Measurements from ENCODE around the gene RPN1. TPM values are rescaled to one million over a fixed set of nuclear protein-coding genes. Genes with fewer than 3 reads are reported as not detected.
"Not testable (repeated sequence)": the region's sequence is repeated elsewhere in the genome, so short reads cannot be mapped to it uniquely, and the experiment has no call there.

Gene RPN1
- total RNA-seq, 4 donors from 2014 or later, result 197 to 219 (median 212) TPM

GRCh38 chr3:128653383-128653992, 2.9 kb upstream of the RPN1 start:
- H3K4me3 ChIP-seq; DNase-seq; H3K36me3 ChIP-seq; ATAC-seq; H3K9me3 ChIP-seq; in situ Hi-C loops (cut with MboI; ENCODE audit: low sequenced_read_pairs in 4 of 4); intact Hi-C loops (cut with DNase I; ENCODE audit: low total_unique reads); H3K27ac ChIP-seq; H3K27me3 ChIP-seq: not testable (repeated sequence)
- H3K4me1 ChIP-seq, result peaks cover 8 to 12% of the 10 kb centered on the region in 2 donors
- TF ChIP-seq CTCF (IDR thresholded peaks at IDR 0.05 in 4 of 5, conservative IDR thresholded peaks at IDR 0.05 in 1 of 5), result peak in 1 of 5 experiments; percentile 15

- no peaks in the 10 kb centered on the region for H3K27me3 ChIP-seq
- TF ChIP-seq CTCF (IDR thresholded peaks at IDR 0.05 in 4 of 5, conservative IDR thresholded peaks at IDR 0.05 in 1 of 5), result no peak
- no peak for DNase-seq
- H3K4me1 ChIP-seq, result peaks cover 16 to 17% of the 10 kb centered on the region in 2 donors
- H3K4me3 ChIP-seq, result peak overlapping the region; percentile 90 to 100 (median 95)
- no peak for ATAC-seq
- peaks cover 0 to 8% of the 10 kb centered on the region in 2 donors for H3K36me3 ChIP-seq
- no peaks in the 10 kb centered on the region for H3K9me3 ChIP-seq
- intact Hi-C loops (cut with DNase I; ENCODE audit: low total_unique reads) (no loop called here), in situ Hi-C loops (cut with MboI; ENCODE audit: low sequenced_read_pairs in 4 of 4) (no loop called here)
- peak overlapping the region; percentile 97 to 100 (median 100) for H3K27ac ChIP-seq
These were observed 1.5 kb downstream of the RPN1 start for GRCh38 chr3:128648940-128649663.

- Histone ChIP-seq H3K27ac (peak overlapping the region; percentile 97 to 100 (median 100)), H3K9me3 (no peaks in the 10 kb centered on the region), H3K27me3 (no peaks in the 10 kb centered on the region), H3K4me1 (peaks cover 16 to 17% of the 10 kb centered on the region in 2 donors), H3K36me3 (peaks cover 0 to 14% of the 10 kb centered on the region in 2 donors), H3K4me3 (peak overlapping the region; percentile 90 to 100 (median 95))
- no peak for DNase-seq
- in situ Hi-C loops (cut with MboI; ENCODE audit: low sequenced_read_pairs in 4 of 4) (no loop called here), intact Hi-C loops (cut with DNase I; ENCODE audit: low total_unique reads) (no loop called here)
- no peak for TF ChIP-seq POLR2A (IDR thresholded peaks at IDR 0.05)
- TF ChIP-seq CTCF (IDR thresholded peaks at IDR 0.05 in 4 of 5, conservative IDR thresholded peaks at IDR 0.05 in 1 of 5), result no peak
- no peak for ATAC-seq
These were observed 2.2 kb downstream of the RPN1 start for GRCh38 chr3:128648402-128648801.

DNA sequence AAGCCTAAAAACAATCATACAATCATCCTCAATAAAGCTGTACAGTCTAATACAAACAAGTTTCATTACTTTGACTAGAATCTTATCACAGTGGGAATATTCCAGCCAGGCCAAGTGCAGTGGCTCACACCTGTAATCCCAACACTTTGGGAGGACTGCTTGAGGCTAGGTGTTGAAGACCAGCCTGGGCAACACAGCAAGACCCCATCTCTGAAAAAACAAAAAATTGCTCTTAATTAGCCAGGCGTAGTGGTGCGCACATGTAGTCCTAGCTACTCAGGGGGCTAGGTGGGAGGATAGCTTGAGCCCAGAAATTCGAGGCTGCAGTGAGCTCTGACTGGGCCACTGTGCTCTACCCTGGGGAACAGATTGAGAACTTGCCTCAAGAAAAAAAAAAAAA, 3.3 kb downstream of the RPN1 start:
- no peak overlapping the region for H3K4me3 ChIP-seq
- DNase-seq, result no peak
- in situ Hi-C loops (cut with MboI; ENCODE audit: low sequenced_read_pairs in 4 of 4), result no loop called here

More for the DNA sequence above, 3.3 kb downstream of the RPN1 start:
- Histone ChIP-seq H3K4me1 (peaks cover 16 to 17% of the 10 kb centered on the region in 2 donors), H3K27ac (peak overlapping the region in 2 of 4 donors; percentile 4 to 97), H3K9me3 (no peaks in the 10 kb centered on the region), H3K27me3 (no peaks in the 10 kb centered on the region), H3K36me3 (peaks cover 0 to 18% of the 10 kb centered on the region in 2 donors)
- ATAC-seq, result no peak
- intact Hi-C loops (cut with DNase I; ENCODE audit: low total_unique reads), result no loop called here
- TF ChIP-seq POLR2A (IDR thresholded peaks at IDR 0.05) (no peak), CTCF (IDR thresholded peaks at IDR 0.05 in 4 of 5, conservative IDR thresholded peaks at IDR 0.05 in 1 of 5) (no peak)

Data from gastrocnemius medialis (tissue), 4 donors.